Loucy (cell line): ENCODE results near the gene EMSY.

Experiments used
- EZH2phosphoT487 ChIP-seq: fragments of 200-600 bp; IDR thresholded peaks from 2 replicates; pipeline ENCODE4 v1.6.1; 2018; ENCODE audit warnings: antibody characterized with exemption, mild to moderate bottlenecking, moderate library complexity, borderline replicate concordance
- TF ChIP-seq, protein P1 (sequence below): fragments of 200-600 bp; sonication (generic); conservative IDR thresholded peaks from 2 replicates; pipeline ENCODE4 v1.5.1; 2014; ENCODE audit warnings: mild to moderate bottlenecking, antibody characterized with exemption, low read length

DNA sequence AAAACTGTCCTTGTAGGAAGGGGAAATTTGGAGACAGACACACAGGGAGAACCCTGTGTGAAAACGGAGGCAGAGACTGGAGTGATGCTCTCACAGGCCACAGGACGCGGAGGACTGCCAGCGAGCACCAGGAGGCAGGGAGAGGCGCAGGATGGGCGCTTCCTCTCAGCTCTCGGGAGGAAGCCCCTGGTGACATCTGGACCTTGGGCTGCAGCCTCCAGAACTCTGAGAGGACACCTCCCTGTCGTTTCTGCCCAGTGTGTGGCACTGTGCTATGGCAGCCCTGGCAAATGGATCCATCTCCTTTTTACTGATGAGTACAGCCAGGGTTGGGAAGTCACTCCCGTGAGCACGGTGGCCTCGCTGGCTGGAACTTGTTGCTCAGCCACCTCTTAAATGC is 151.8 kb downstream of the EMSY start:
- TF ChIP-seq, protein P1, sequence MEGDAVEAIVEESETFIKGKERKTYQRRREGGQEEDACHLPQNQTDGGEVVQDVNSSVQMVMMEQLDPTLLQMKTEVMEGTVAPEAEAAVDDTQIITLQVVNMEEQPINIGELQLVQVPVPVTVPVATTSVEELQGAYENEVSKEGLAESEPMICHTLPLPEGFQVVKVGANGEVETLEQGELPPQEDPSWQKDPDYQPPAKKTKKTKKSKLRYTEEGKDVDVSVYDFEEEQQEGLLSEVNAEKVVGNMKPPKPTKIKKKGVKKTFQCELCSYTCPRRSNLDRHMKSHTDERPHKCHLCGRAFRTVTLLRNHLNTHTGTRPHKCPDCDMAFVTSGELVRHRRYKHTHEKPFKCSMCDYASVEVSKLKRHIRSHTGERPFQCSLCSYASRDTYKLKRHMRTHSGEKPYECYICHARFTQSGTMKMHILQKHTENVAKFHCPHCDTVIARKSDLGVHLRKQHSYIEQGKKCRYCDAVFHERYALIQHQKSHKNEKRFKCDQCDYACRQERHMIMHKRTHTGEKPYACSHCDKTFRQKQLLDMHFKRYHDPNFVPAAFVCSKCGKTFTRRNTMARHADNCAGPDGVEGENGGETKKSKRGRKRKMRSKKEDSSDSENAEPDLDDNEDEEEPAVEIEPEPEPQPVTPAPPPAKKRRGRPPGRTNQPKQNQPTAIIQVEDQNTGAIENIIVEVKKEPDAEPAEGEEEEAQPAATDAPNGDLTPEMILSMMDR, result no peak
- no peak for TF ChIP-seq EZH2phosphoT487
